GM10266 (cell line): ENCODE results near the gene ACVR1B.

Experiments
- DNase-seq: peaks from one replicate; pipeline ENCODE4 v3.0.0; 2012; ENCODE audit errors: extremely low spot score
- TF ChIP-seq, protein P1 (sequence below): IDR thresholded peaks from 2 replicates; pipeline ENCODE4 v1.5.1; 2012; ENCODE audit warnings: mild to moderate bottlenecking, low read depth; ENCODE audit not compliant: control insufficient read depth, insufficient read depth; ENCODE audit errors: missing control alignments

The ACVR1B gene

DNA sequence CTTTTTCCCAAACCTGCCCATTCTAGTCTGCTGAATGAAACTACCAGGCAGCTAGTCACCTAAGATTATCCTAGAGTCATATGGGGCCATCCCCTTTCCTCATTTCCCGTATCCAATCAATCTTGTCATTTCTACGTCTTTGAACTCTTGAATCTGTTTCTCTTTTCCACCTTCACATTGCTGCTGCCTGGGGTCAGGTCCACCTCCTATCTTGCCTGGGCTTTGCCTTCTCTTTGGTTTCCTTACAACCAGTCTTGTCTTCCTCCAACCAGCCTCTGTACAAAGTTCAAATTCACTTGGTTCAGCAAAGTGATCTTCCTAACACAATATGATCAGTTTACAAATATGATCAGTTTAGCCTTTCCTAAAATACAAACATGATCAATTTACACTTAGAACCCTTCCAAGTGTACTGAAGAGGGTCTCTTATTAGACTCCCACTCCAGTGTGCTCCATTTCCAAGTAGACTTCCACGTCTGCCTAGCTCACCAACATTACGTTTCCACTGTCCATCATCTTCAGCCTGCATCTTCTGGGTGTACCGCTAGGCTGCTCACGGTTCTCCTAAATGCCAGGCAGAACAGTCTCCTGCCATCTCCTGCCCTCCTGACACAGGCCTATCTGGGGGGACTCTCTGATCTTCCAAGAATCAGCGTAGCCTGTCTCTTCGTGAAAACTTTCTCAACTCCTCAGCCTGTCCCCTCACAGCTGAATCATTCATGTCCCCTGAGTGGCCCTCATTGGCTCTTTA is 4.1 kb upstream of the ACVR1B start:
- TF ChIP-seq, protein P1, sequence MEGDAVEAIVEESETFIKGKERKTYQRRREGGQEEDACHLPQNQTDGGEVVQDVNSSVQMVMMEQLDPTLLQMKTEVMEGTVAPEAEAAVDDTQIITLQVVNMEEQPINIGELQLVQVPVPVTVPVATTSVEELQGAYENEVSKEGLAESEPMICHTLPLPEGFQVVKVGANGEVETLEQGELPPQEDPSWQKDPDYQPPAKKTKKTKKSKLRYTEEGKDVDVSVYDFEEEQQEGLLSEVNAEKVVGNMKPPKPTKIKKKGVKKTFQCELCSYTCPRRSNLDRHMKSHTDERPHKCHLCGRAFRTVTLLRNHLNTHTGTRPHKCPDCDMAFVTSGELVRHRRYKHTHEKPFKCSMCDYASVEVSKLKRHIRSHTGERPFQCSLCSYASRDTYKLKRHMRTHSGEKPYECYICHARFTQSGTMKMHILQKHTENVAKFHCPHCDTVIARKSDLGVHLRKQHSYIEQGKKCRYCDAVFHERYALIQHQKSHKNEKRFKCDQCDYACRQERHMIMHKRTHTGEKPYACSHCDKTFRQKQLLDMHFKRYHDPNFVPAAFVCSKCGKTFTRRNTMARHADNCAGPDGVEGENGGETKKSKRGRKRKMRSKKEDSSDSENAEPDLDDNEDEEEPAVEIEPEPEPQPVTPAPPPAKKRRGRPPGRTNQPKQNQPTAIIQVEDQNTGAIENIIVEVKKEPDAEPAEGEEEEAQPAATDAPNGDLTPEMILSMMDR: no peak
- DNase-seq: no peak

DNA sequence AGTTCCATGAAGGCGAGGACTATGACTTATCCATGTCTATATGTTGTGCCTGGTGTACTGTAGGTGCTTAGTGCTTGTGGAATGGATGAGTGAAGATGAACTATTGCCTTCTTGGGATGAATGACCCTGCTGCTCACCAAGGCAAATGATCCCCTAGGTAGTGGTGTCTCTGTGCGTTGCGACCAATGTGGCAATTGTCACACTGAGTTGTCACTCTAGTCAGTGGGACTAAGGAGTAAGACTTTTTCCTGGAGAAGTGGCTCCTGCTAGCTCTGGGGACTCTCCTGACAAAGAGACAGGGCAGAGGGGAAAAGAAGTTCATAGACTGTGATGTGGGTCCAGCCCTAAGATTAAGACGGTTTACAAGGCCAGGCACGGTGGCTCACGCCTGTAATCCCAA is 3.4 kb upstream of the ACVR1B start:
- TF ChIP-seq, protein P1: no peak
- no peak for DNase-seq

DNA sequence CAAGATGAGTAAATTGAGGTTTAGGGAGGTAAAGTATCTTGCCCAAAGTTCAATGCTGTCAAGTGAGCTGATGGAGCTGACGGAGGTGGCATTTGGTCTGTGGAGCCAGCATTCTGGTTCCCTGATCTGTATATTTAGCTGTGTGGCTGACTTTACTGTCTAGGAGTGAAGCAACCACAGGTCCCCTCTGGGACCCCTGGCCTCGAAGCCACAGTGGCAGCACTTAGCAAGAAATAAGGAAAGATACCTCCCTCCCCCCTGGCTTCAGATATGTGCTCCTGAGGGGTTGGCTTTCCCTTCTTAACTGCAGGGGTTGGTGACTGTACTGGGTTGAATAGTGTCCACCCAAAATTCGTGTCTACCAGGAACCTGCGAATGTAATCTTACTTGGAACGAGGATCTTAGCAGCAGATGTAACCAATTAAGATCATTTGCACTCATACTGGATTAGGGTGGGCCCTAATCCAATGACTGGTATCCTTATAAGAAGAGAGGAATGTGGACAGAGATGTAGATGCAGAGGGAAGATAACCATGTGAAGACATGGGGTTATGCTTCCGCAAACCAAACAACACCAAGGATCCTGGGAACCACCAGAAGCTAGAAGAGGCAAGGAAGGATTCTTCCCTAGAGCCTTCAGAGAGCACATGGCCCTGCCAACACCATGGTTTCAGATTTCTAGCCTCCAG is 2.0 kb upstream of the ACVR1B start:
- DNase-seq: no peak
- TF ChIP-seq, protein P1: no peak

DNA sequence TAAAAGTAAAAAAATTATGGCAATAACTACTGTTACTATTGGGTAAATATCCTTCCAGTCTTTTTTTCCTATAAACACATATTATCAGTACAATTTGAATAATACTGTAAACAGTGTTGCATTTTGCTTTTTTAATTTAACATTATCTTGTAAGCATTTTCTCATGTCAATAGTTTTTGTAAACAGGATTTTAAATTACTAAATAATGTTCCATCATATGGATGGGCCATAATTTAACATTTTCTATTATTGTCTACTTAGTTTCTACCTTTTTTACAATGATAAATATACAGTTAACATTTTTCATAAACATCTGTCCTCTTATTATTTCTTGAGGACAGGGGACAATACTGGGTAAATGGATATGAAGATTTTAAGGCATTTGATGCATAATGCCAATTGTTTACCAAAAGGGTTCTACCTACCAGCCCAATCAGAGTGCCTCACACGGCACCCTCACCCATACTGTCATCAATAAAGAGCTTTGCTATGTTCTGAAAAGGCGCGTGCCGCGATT is 759 bp upstream of the ACVR1B start:
- TF ChIP-seq, protein P1: no peak
- no peak for DNase-seq

DNA sequence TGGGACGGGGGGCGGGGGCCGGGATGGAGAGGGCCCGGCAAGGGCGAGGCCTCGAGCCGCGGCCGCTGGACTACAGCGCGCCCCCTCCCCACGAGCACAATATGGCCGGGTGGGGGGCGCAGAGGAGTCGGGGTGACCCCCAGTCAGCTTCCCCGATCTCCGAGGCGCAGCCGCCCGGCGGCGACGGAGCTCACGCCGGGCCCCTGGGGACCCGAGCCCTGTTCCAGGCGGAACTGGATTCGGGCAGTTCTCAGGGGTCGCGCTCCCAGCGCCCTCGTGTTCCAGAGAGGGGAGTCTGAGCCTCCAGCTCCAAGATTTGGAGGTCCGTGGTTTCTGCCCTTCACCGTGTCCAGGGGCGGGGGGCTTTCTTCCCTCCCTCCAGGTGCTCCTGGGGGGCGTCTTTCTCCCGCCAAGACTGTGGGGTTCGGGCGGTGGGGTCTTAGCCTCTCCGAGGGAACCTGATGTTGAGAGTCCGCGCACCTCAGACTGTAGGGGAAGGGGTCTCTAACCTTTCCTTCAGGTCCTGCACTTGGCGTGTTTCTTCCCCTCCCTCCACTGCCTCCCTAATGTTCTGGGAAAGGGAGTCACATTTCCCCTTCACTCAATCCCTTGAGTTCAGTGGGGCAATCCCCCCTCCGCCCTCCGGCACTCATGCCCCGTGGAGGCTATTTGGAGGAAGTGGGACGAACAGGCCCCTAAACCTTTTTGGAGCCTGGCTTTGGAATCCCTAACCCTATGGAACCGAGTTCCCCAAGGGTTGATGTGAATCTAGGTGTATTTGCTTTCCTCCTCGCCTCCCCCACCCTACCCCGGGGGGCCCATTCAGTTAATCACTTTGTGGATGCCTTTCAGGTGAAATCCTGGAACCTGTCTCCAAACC is 584 bp downstream of the ACVR1B start:
- TF ChIP-seq, protein P1: no peak
- DNase-seq: no peak

DNA sequence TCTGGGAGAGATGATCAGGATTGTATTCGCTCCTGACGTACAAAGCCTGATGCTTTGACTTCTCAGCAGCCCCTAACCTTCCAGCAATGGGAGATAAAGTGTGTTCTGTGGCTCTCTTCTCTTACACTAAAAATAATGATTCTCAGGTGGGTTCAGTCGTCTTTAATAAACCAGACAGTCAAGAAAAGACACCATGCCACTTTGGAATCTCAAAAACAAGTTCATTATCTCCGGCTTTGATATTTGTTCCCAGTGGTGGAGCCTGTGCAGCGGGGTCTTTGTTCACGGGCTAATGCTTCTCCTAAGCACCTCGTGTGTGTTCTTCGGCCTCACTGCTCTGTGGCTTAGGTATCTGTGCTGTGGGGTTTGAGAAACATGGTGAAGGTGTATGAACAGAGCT is 1.6 kb downstream of the ACVR1B start:
- no peak for DNase-seq
- TF ChIP-seq, protein P1: no peak
